ENCODE results near the gene SLC37A3.

Gene SLC37A3

DNA sequence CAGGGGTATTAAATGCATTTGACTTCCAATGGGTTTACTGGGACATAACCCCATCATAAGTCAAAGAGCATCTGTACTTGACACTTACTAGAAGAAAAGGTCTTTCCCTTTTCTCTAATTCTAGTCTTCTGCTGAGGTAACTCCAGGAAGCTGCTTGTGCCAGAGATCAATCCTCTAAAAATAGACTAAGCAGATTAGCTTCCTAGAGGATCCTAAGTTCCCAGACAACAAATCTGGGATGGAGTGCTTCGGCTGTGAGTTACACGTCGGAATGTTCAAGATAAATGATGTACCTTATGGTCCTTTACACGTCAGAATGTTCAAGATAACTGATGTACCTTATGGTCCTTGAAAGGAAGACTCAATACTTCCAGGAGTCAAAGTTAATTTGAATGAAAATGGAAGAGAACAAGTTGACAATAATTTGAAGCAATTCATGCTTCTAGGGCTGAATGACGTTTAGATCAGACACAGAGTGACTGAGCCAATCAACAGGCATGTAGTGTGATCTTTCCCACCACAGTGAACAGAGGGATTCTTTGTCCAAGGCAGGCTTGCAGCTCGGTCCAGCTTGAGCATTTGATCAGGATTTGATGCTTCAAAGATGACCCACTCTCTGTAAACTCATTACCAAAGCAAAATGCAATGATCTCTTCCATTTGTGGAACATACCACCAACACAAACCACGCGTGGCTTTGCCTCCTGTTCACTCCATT lies 63.8 kb downstream of the SLC37A3 start:
- no peaks in the 10 kb centered on the region for H3K79me2 ChIP-seq (ENCODE audit: insufficient read depth, low read length)
- no peak overlapping the region for H3K9ac ChIP-seq (ENCODE audit: low read depth, low read length, poor library complexity, severe bottlenecking)
- H3K9me2 ChIP-seq (replicated peaks; ENCODE audit: low read depth, low read length), result no peaks in the 10 kb centered on the region
- no peaks in the 10 kb centered on the region for H3F3A ChIP-seq (ENCODE audit: low read depth)
- no peaks in the 10 kb centered on the region for H4K20me1 ChIP-seq (ENCODE audit: insufficient read depth, low read length, poor library complexity, severe bottlenecking)
- H2AFZ ChIP-seq (ENCODE audit: low read length), result no peak overlapping the region
- no peak overlapping the region for H3K4me3 ChIP-seq (ENCODE audit: low read length, poor library complexity, severe bottlenecking)
- no peaks in the 10 kb centered on the region for H3K9me3 ChIP-seq (ENCODE audit: insufficient read depth, low read depth, low read length)
- H3K4me2 ChIP-seq (ENCODE audit: low read depth, low read length, poor library complexity, severe bottlenecking), result no peak overlapping the region
- peaks cover 23% of the 10 kb centered on the region; the same call in 1 of the 2 replicates for H3K36me3 ChIP-seq (ENCODE audit: insufficient read depth, low read length)
- no peaks in the 10 kb centered on the region for H3K27me3 ChIP-seq (ENCODE audit: insufficient read depth, low read length, poor library complexity, severe bottlenecking)
- H3K4me1 ChIP-seq (ENCODE audit: insufficient read depth, low read length, poor library complexity, severe bottlenecking), result no peaks in the 10 kb centered on the region
- no peak for TF ChIP-seq EZH2phosphoT487 (IDR thresholded peaks at IDR 0.05; ENCODE audit: borderline replicate concordance)
- no peak for TF ChIP-seq CTCF (conservative IDR thresholded peaks at IDR 0.05; ENCODE audit: low read length)

DNA sequence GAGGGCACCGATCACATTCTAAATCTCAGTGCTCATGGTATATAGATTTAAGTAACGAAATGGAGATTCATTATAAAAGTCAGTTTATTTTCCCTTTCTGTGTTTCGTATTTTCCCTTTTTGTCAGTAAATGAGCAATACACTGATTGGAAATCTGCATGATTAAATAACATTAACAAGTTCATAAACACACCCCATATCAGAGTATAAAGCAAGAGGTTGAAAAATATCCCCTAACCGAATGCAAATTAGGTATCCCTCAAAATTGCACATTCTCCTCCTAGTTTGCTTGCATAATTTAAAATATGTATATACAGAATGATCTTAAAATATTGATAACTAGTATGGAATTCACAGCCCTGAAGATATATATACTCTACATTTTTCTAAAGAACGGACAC lies 64.6 kb downstream of the SLC37A3 start:
- H3K79me2 ChIP-seq (ENCODE audit: insufficient read depth, low read length), result no peaks in the 10 kb centered on the region
- H2AFZ ChIP-seq (ENCODE audit: low read length), result no peak overlapping the region
- TF ChIP-seq CTCF (conservative IDR thresholded peaks at IDR 0.05; ENCODE audit: low read length) (no peak), EZH2phosphoT487 (IDR thresholded peaks at IDR 0.05; ENCODE audit: borderline replicate concordance) (no peak)
- H3K36me3 ChIP-seq (ENCODE audit: insufficient read depth, low read length), result peaks cover 23% of the 10 kb centered on the region; the same call in 1 of the 2 replicates
- H3K9me2 ChIP-seq (replicated peaks; ENCODE audit: low read depth, low read length), result no peaks in the 10 kb centered on the region
- no peak overlapping the region for H3K4me3 ChIP-seq (ENCODE audit: low read length, poor library complexity, severe bottlenecking)
- no peaks in the 10 kb centered on the region for H3K4me1 ChIP-seq (ENCODE audit: insufficient read depth, low read length, poor library complexity, severe bottlenecking)
- H3K9ac ChIP-seq (ENCODE audit: low read depth, low read length, poor library complexity, severe bottlenecking), result no peak overlapping the region
- H3F3A ChIP-seq (ENCODE audit: low read depth), result no peaks in the 10 kb centered on the region
- H4K20me1 ChIP-seq (ENCODE audit: insufficient read depth, low read length, poor library complexity, severe bottlenecking), result no peaks in the 10 kb centered on the region
- H3K9me3 ChIP-seq (ENCODE audit: insufficient read depth, low read depth, low read length), result no peaks in the 10 kb centered on the region
- no peaks in the 10 kb centered on the region for H3K27me3 ChIP-seq (ENCODE audit: insufficient read depth, low read length, poor library complexity, severe bottlenecking)
- H3K4me2 ChIP-seq (ENCODE audit: low read depth, low read length, poor library complexity, severe bottlenecking), result no peak overlapping the region

DNA sequence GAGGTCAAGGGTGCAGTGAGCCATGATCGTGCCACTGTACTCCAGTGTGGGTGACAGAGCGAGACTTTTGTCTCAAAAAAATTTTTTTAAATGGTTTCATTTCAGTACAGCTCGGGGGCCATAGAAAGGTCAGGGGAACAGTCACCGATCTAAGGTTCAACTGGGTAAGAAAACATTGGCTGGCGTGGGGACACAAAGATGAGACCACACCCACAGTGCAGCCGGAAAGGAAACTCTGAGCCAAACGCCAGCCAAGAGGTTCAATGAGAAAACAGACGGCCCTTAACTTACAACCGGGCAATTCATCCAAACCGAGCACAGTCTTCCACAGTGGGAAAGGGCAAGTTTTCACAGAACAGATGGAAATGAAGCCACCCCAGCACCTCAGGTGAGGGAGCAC lies 65.1 kb downstream of the SLC37A3 start:
- no peak overlapping the region for H3K9ac ChIP-seq (ENCODE audit: low read depth, low read length, poor library complexity, severe bottlenecking)

More for the DNA sequence above, 65.1 kb downstream of the SLC37A3 start:
- TF ChIP-seq CTCF (conservative IDR thresholded peaks at IDR 0.05; ENCODE audit: low read length) (no peak), EZH2phosphoT487 (IDR thresholded peaks at IDR 0.05; ENCODE audit: borderline replicate concordance) (no peak)
- Histone ChIP-seq H3K4me1 (ENCODE audit: insufficient read depth, low read length, poor library complexity, severe bottlenecking) (no peaks in the 10 kb centered on the region), H4K20me1 (ENCODE audit: insufficient read depth, low read length, poor library complexity, severe bottlenecking) (no peaks in the 10 kb centered on the region), H3K4me2 (ENCODE audit: low read depth, low read length, poor library complexity, severe bottlenecking) (no peak overlapping the region), H2AFZ (ENCODE audit: low read length) (no peak overlapping the region), H3K9me2 (replicated peaks; ENCODE audit: low read depth, low read length) (no peaks in the 10 kb centered on the region), H3F3A (ENCODE audit: low read depth) (no peaks in the 10 kb centered on the region), H3K79me2 (ENCODE audit: insufficient read depth, low read length) (no peaks in the 10 kb centered on the region), H3K4me3 (ENCODE audit: low read length, poor library complexity, severe bottlenecking) (no peak overlapping the region), H3K9me3 (ENCODE audit: insufficient read depth, low read depth, low read length) (no peaks in the 10 kb centered on the region), H3K27me3 (ENCODE audit: insufficient read depth, low read length, poor library complexity, severe bottlenecking) (no peaks in the 10 kb centered on the region), H3K36me3 (ENCODE audit: insufficient read depth, low read length) (peaks cover 23% of the 10 kb centered on the region; the same call in 1 of the 2 replicates)

Measured in Loucy (cell line).